ENCODE data around the gene CPTP.

Gene CPTP

GRCh38 chr1:1359664-1360468 lies 35.3 kb downstream of the CPTP start:
- TF ChIP-seq MAX (IDR thresholded peaks at IDR 0.05; ENCODE audit: low read depth, low read length) (no peak), POLR2A (IDR thresholded peaks at IDR 0.05; ENCODE audit: extremely low read depth, insufficient read length) (no peak), MYC (IDR thresholded peaks at IDR 0.05; ENCODE audit: low read depth, low read length) (no peak), CTCF (IDR thresholded peaks at IDR 0.05; ENCODE audit: low read depth, low read length) (no peak)
- DNase-seq (ENCODE audit: low read depth) = no peak
- no peak overlapping the region for H3K4me3 ChIP-seq (ENCODE audit: low read depth, low read length)

GRCh38 chr1:1360506-1361169 lies 36.0 kb downstream of the CPTP start:
- H3K4me3 ChIP-seq (ENCODE audit: low read depth, low read length) = no peak overlapping the region
- no peak for DNase-seq (ENCODE audit: low read depth)
- no peak for TF ChIP-seq POLR2A (IDR thresholded peaks at IDR 0.05; ENCODE audit: extremely low read depth, insufficient read length)
- no peak for TF ChIP-seq MAX (IDR thresholded peaks at IDR 0.05; ENCODE audit: low read depth, low read length)
- TF ChIP-seq MYC (IDR thresholded peaks at IDR 0.05; ENCODE audit: low read depth, low read length) = no peak
- no peak for TF ChIP-seq CTCF (IDR thresholded peaks at IDR 0.05; ENCODE audit: low read depth, low read length)

- TF ChIP-seq POLR2A (IDR thresholded peaks at IDR 0.05; ENCODE audit: extremely low read depth, insufficient read length) (no peak), MYC (IDR thresholded peaks at IDR 0.05; ENCODE audit: low read depth, low read length) (no peak), MAX (IDR thresholded peaks at IDR 0.05; ENCODE audit: low read depth, low read length) (no peak), CTCF (IDR thresholded peaks at IDR 0.05; ENCODE audit: low read depth, low read length) (no peak)
- H3K4me3 ChIP-seq (ENCODE audit: low read depth, low read length) = no peak overlapping the region
- no peak for DNase-seq (ENCODE audit: low read depth)
These were observed 36.8 kb downstream of the CPTP start for GRCh38 chr1:1361233-1361981.

GRCh38 chr1:1361982-1362423 lies 37.4 kb downstream of the CPTP start:
- H3K4me3 ChIP-seq (ENCODE audit: low read depth, low read length) = no peak overlapping the region
- DNase-seq (ENCODE audit: low read depth) = no peak
- TF ChIP-seq MAX (IDR thresholded peaks at IDR 0.05; ENCODE audit: low read depth, low read length) (no peak), CTCF (IDR thresholded peaks at IDR 0.05; ENCODE audit: low read depth, low read length) (no peak), POLR2A (IDR thresholded peaks at IDR 0.05; ENCODE audit: extremely low read depth, insufficient read length) (no peak), MYC (IDR thresholded peaks at IDR 0.05; ENCODE audit: low read depth, low read length) (no peak)

GRCh38 chr1:1364266-1364665 lies 39.7 kb downstream of the CPTP start:
- no peak for DNase-seq (ENCODE audit: low read depth)
- H3K4me3 ChIP-seq (ENCODE audit: low read depth, low read length) = no peak overlapping the region
- TF ChIP-seq MYC (IDR thresholded peaks at IDR 0.05; ENCODE audit: low read depth, low read length) (no peak), CTCF (IDR thresholded peaks at IDR 0.05; ENCODE audit: low read depth, low read length) (no peak), MAX (IDR thresholded peaks at IDR 0.05; ENCODE audit: low read depth, low read length) (no peak), POLR2A (IDR thresholded peaks at IDR 0.05; ENCODE audit: extremely low read depth, insufficient read length) (no peak)
